GM23338 (cell line): ENCODE data around the gene COPZ1. TPM values are rescaled to one million over a fixed set of nuclear protein-coding genes. Genes with fewer than 3 reads are reported as not detected.

Experiments used
- ATAC-seq: fragments of 200-7000 bp; cut with Tn5 transposase; 3 replicates; pipeline ENCODE4 v1.9.1; 2020
- DNase-seq: peaks from one replicate; pipeline ENCODE4 v3.0.0-alpha.2; 2015; ENCODE audit warnings: low spot score
- H2AFZ ChIP-seq: fragments of 200-600 bp; sonication (generic); 2 replicates; pipeline ENCODE4 v1.8.0; 2016; ENCODE audit warnings: antibody characterized with exemption, mild to moderate bottlenecking, moderate library complexity
- H3F3A ChIP-seq: fragments of 200-600 bp; sonication (generic); replicated peaks from 2 replicates; pipeline ENCODE4 v1.8.0; 2017; ENCODE audit warnings: antibody characterized with exemption, mixed run types, low read depth
- H3K27ac ChIP-seq: fragments of 200-600 bp; sonication (generic); 2 replicates; pipeline ENCODE4 v1.6.1; 2016; ENCODE audit warnings: low read depth
- H3K27me3 ChIP-seq: fragments of 200-600 bp; sonication (generic); 2 replicates; pipeline ENCODE4 v1.8.0; 2016; ENCODE audit warnings: mild to moderate bottlenecking, mixed run types, moderate library complexity; ENCODE audit not compliant: insufficient read depth
- H3K36me3 ChIP-seq: fragments of 200-600 bp; sonication (generic); 2 replicates; pipeline ENCODE4 v1.8.0; 2016; ENCODE audit warnings: mild to moderate bottlenecking; ENCODE audit not compliant: insufficient read depth
- H3K4me1 ChIP-seq: fragments of 200-600 bp; sonication (generic); 2 replicates; pipeline ENCODE4 v1.8.0; 2016; ENCODE audit warnings: mild to moderate bottlenecking, moderate library complexity; ENCODE audit not compliant: insufficient read depth
- H3K4me2 ChIP-seq: fragments of 200-600 bp; sonication (generic); 2 replicates; pipeline ENCODE4 v1.7.1; 2017; ENCODE audit warnings: mixed run types
- H3K4me3 ChIP-seq: fragments of 200-600 bp; sonication (generic); 2 replicates; pipeline ENCODE4 v1.6.1; 2016; ENCODE audit warnings: mixed run types
- H3K79me2 ChIP-seq: fragments of 200-600 bp; sonication (generic); replicated peaks from 2 replicates; pipeline ENCODE4 v1.8.0; 2017; ENCODE audit warnings: mild to moderate bottlenecking; ENCODE audit not compliant: insufficient read depth
- H3K9me2 ChIP-seq: fragments of 200-600 bp; sonication (generic); 2 replicates; pipeline ENCODE4 v1.8.0; 2017; ENCODE audit not compliant: insufficient read depth
- H4K20me1 ChIP-seq: fragments of 200-600 bp; sonication (generic); replicated peaks from 2 replicates; pipeline ENCODE4 v1.8.0; 2017; ENCODE audit warnings: mild to moderate bottlenecking; ENCODE audit not compliant: insufficient read depth
- H3K27ac Mint-ChIP-seq: 2 replicates; pipeline ENCODE4 v1.8.0; 2020; ENCODE audit warnings: inconsistent platforms, mild to moderate bottlenecking, moderate library complexity, mixed read lengths
- H3K27me3 Mint-ChIP-seq: 3 replicates; pipeline ENCODE4 v1.8.0; 2022; ENCODE audit warnings: low read depth, mild to moderate bottlenecking, moderate library complexity, mixed read lengths, inconsistent platforms; ENCODE audit not compliant: insufficient read depth, poor library complexity
- H3K36me3 Mint-ChIP-seq: 3 replicates; pipeline ENCODE4 v1.8.0; 2021; ENCODE audit warnings: low read depth, mild to moderate bottlenecking, inconsistent platforms, moderate library complexity, mixed read lengths
- H3K4me1 Mint-ChIP-seq: 3 replicates; pipeline ENCODE4 v1.8.0; 2020; ENCODE audit warnings: mild to moderate bottlenecking, inconsistent platforms, mixed read lengths
- H3K4me3 Mint-ChIP-seq: 3 replicates; pipeline ENCODE4 v1.8.0; 2021; ENCODE audit warnings: moderate library complexity, mild to moderate bottlenecking, inconsistent platforms, mixed read lengths
- H3K9me3 Mint-ChIP-seq: 3 replicates; pipeline ENCODE4 v1.8.0; 2020; ENCODE audit warnings: moderate library complexity, mild to moderate bottlenecking, inconsistent platforms, mixed read lengths
- CREB1 ChIP-seq: fragments of 250-450 bp; sonication (Bioruptor Pico); IDR thresholded peaks from 2 replicates; pipeline ENCODE4 v1.5.0; 2020; ENCODE audit warnings: low read depth, mild to moderate bottlenecking, moderate library complexity
- CTCF ChIP-seq, 2 experiments: fragments of 200-600 bp in 1 of 2; sonication (generic) in 1 of 2; conservative IDR thresholded peaks; 2 replicates each; pipeline versions ENCODE4 v1.5.1 to v1.6.1; 2016 to 2017; ENCODE audit warnings: antibody characterized with exemption in 2 of 2, low read depth in 2 of 2, mild to moderate bottlenecking in 2 of 2, moderate library complexity in 1 of 2
- ETS1 ChIP-seq: IDR thresholded peaks from 2 replicates; pipeline ENCODE4 v1.6.1; 2016; ENCODE audit warnings: antibody characterized with exemption
- EZH2 ChIP-seq: fragments of 200-600 bp; sonication (generic); IDR thresholded peaks from one replicate; pipeline ENCODE4 v1.8.0; 2017; ENCODE audit warnings: antibody characterized with exemption, mild to moderate bottlenecking, low read depth; ENCODE audit not compliant: unreplicated experiment
- EZH2phosphoT487 ChIP-seq: fragments of 200-600 bp; sonication (generic); IDR thresholded peaks from one replicate; pipeline ENCODE4 v1.8.1; 2018; ENCODE audit warnings: antibody characterized with exemption; ENCODE audit not compliant: unreplicated experiment
- JUNB ChIP-seq: IDR thresholded peaks from one replicate; pipeline ENCODE4 v1.6.1; 2016; ENCODE audit warnings: antibody characterized with exemption; ENCODE audit not compliant: unreplicated experiment
- NANOG ChIP-seq: IDR thresholded peaks from 2 replicates; pipeline ENCODE4 v1.6.1; 2016; ENCODE audit warnings: antibody characterized with exemption, borderline replicate concordance
- POLR2AphosphoS5 ChIP-seq: IDR thresholded peaks from 2 replicates; pipeline ENCODE4 v1.6.1; 2016; ENCODE audit warnings: antibody characterized with exemption, low read depth
- REST ChIP-seq: IDR thresholded peaks from one replicate; pipeline ENCODE4 v1.6.1; 2018; ENCODE audit warnings: antibody characterized with exemption; ENCODE audit not compliant: unreplicated experiment
- STAT1 ChIP-seq: IDR thresholded peaks from one replicate; pipeline ENCODE4 v1.6.1; 2016; ENCODE audit warnings: antibody characterized with exemption; ENCODE audit not compliant: unreplicated experiment
- ZNF114 ChIP-seq: fragments of 250-450 bp; sonication (Bioruptor Pico); IDR thresholded peaks from 2 replicates; pipeline ENCODE4 v1.5.0; 2020; ENCODE audit warnings: mild to moderate bottlenecking, moderate library complexity
- ZNF331 ChIP-seq: fragments of 250-450 bp; sonication (Bioruptor Pico); IDR thresholded peaks from 2 replicates; pipeline ENCODE4 v1.5.0; 2020; ENCODE audit warnings: low read depth, mild to moderate bottlenecking, moderate library complexity
- ZNF462 ChIP-seq: fragments of 250-450 bp; sonication (Bioruptor Pico); IDR thresholded peaks from 2 replicates; pipeline ENCODE4 v1.5.0; 2020; ENCODE audit warnings: mild to moderate bottlenecking, moderate library complexity
- polyA plus RNA-seq: library from polyadenylated mRNA; unstranded; fragments of >200 nt; fragmentation: Nextera tagmentation; extraction: Ambion mirVana; gene quantifications from 2 replicates; pipeline ENCODE4 v1.2.1, GENCODE V29; 2016
- total RNA-seq: library from RNA; depleted of rRNA; stranded (reverse); fragments of >200 nt; shearing (Covaris generic); gene quantifications from 2 replicates; pipeline ENCODE4 v1.2.3, GENCODE V29; 2014

Gene COPZ1
- total and polyA plus RNA-seq, 2 experiments from 2014 or later: 79.9 to 91.2 TPM

GRCh38 chr12:54397157-54397556, 72.2 kb downstream of the COPZ1 start:
- no peaks in the 10 kb centered on the region; the same call in 1 of the 2 replicates for H4K20me1 ChIP-seq
- H3K27ac Mint-ChIP-seq: no peak overlapping the region
- H3K36me3 ChIP-seq: 0 out of 2 replicates have a peak, but pooled peaks cover 5% of the 10 kb centered on the region

More at GRCh38 chr12:54397157-54397556, 72.2 kb downstream of the COPZ1 start:
- no peak overlapping the region for H3K27ac ChIP-seq
- H3K9me3 Mint-ChIP-seq: no peaks in the 10 kb centered on the region
- peaks cover 10% of the 10 kb centered on the region for H3K27me3 ChIP-seq
- H3K4me2 ChIP-seq: no peak overlapping the region
- ATAC-seq: no peak
- H3K4me1 Mint-ChIP-seq: peaks cover 23% of the 10 kb centered on the region
- H3F3A ChIP-seq: no peaks in the 10 kb centered on the region
- peaks cover 18% of the 10 kb centered on the region for H3K4me1 ChIP-seq
- H3K27me3 Mint-ChIP-seq: peaks cover 13% of the 10 kb centered on the region
- H2AFZ ChIP-seq: no peak overlapping the region
- H3K79me2 ChIP-seq: no peaks in the 10 kb centered on the region
- no peak overlapping the region for H3K4me3 Mint-ChIP-seq
- 0 out of 2 replicates have a peak, but pooled peaks cover 9% of the 10 kb centered on the region for H3K9me2 ChIP-seq
- TF ChIP-seq REST: no peak
- no peak for TF ChIP-seq STAT1
- no peak for TF ChIP-seq POLR2AphosphoS5
- TF ChIP-seq JUNB: no peak
- TF ChIP-seq EZH2: no peak
- no peak for TF ChIP-seq EZH2phosphoT487
- no peak for TF ChIP-seq ETS1
- no peak for TF ChIP-seq CREB1 (CRISPR knock-in tag)
- no peak for TF ChIP-seq CTCF (conservative IDR thresholded peaks at IDR 0.05; ENCODE audit: low read depth in 2 of 2)
- TF ChIP-seq ZNF114 (CRISPR knock-in tag): no peak
- TF ChIP-seq ZNF462 (CRISPR knock-in tag): no peak
- TF ChIP-seq ZNF331 (CRISPR knock-in tag): no peak
- no peak for TF ChIP-seq NANOG
- peaks cover 55% of the 10 kb centered on the region for H3K36me3 Mint-ChIP-seq
- H3K4me3 ChIP-seq: no peak overlapping the region
- no peak for DNase-seq
